Germinal center (tissue), 1 donor: ENCODE results near the gene ABCC10.
A peak's percentile ranks its signal among the peaks of the same experiment; 100 is the strongest.
"Not testable (repeated sequence)": the region's sequence is repeated elsewhere in the genome, so short reads cannot be mapped to it uniquely, and the experiment has no call there.

Source experiments
- DNase-seq: peaks from one replicate; pipeline ENCODE4 v3.0.0; 2012; ENCODE audit warnings: mixed read lengths, low spot score

The ABCC10 gene

DNA sequence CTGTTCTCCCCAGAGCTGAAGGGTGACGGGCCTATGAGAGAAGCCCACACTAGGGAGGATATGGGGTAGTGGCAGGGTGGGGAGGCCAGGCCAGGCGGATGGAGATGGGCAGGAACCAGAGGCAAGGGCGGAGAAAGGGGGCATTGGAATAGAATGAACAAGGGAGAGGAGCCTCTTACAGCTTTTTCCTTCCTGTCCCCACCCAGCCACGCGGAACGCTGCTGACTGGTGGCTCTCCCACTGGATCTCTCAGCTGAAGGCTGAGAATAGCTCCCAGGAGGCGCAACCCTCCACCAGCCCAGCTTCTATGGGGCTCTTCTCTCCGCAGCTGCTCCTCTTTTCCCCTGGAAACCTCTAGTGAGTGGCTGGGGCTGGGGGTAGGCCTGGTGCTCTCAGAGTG lies 17.2 kb downstream of the ABCC10 start:
- DNase-seq: no peak

DNA sequence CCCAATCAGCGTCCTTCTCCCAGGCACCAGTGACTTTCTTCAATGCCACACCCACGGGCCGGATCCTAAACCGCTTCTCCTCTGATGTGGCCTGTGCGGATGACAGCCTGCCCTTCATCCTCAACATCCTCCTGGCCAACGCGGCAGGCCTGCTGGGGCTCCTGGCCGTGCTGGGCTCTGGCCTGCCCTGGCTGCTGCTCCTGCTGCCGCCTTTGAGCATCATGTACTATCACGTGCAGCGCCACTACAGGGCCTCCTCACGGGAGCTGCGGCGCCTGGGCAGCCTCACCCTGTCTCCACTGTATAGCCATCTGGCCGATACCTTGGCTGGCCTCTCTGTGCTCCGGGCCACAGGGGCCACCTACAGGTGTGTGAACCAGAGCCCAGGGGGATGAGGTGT lies 18.2 kb downstream of the ABCC10 start:
- DNase-seq: no peak

DNA sequence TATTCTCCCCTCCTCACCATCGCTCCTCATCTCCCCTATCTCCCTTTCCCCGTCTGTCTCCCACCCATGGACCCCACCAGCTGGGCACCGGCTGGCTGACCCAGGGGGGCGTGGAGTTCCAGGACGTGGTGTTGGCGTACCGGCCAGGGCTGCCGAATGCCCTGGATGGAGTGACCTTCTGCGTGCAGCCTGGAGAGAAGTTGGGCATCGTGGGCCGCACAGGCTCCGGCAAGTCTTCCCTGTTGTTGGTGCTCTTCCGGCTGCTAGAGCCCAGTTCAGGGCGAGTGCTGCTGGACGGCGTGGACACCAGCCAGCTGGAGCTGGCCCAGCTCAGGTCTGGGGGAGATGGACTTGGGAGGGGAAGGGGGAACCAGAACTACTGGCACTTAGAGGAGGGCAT lies 20.3 kb downstream of the ABCC10 start:
- no peak for DNase-seq

DNA sequence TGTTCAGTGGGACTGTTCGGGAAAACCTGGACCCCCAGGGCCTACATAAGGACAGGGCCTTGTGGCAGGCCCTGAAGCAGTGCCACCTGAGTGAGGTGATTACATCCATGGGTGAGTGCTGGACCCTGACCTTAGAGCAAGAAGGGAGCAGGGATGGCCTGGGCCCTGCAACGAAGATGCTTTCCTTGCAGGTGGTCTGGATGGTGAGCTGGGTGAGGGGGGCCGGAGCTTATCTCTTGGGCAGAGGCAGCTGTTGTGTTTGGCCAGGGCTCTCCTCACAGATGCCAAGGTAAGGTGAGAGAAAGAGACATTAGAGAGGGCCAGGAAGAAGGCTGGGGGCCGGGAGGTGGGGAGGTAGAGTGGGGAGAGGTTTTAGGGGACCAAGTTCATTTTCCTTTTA lies 21.6 kb downstream of the ABCC10 start:
- DNase-seq: no peak

DNA sequence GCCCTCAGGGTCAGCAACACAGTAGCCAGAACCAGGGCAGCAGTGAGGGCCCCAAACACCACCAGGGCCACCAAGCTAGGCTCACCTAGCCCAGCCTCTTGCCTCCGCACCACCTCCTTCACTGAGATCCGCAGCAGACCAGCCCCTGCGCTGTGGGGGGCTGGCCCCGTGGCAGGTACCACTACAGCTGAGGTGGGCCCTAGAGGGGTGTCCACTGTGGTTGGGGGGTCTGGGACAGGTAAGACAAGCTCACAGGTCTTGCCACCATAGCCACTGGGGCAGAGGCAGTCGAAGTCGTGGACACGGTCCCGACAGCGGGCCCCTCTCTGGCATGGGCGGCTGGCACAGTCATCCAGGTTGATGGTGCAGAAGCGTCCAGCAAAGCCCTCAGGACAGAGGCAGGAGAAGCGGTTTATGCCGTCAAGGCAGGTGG lies 23.4 kb downstream of the ABCC10 start:
- no peak for DNase-seq

DNA sequence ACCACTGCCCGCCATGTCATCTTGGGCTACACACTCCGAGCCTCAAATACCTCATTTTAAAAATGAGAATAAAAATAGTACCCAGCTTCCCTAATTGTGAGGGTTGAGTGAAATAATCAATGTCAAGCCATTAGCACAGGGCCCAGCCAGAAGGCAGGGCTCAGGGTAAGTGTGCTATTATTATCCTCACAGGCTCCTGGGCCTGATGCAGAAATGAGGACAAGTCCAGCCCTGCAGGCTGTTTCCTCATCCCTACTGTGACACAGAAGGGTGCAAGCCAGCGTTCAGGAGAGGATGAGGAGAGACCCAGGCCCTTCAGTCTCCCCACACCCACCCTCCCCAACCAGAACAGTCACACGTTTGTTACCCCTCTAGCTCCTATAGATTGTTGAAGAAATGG lies 24.0 kb downstream of the ABCC10 start:
- no peak for DNase-seq

DNA sequence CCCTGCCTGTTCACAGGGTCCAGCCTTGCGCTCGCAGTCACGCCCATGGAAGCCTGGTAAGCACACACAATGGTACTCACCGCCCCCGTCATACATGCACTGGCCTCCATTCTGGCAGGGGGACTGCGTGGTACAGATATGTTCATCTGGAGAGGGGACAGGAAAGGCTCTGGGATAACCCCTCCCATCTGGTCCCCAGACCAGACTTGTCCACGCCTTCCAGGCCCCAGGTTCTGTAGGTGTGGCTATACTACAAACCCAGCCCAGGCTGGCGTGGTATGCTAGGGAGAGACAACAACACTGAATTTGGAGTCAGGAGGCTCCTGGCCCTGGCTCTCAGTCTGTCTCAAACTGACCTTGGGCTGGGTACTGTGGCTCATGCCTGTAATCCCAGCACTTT lies 24.6 kb downstream of the ABCC10 start:
- no peak for DNase-seq

DNA sequence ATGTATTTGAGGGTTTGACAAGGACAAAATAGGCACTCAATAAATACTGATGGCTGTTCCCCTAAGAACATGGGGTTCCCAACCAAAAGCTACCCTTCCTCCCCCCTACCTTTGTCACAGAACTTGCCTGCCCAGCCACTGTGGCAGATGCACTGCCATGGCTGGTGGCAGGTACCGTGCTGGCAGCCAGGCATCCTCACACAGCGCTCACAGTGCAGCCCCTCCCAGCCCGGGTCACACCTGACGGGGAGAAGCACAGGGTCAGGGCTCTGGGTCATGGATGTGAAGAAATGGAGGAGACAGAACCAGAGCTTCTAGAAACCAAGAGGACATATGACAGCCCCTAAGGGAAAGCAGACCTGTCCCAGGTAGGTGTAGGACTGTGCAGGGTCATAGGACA lies 25.6 kb downstream of the ABCC10 start:
- DNase-seq: no peak

DNA sequence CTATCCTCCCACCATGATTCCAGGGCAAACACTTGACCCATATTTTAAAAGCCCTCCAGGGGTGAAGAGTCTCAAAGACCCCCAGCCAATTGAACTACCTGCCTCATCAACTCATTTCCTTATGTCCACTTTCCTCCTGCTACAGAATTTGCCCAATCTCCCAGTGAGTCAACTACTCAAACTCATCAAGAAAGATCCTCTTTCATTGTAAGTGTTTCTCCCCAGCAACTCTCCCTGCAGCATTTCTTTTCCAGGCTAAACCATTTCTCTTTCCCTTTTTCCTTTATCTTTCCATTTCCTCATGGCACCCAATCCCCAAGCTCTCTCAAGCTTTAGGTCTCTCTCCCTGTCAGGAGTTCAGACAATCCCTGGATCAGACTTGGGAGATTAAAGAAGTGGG lies 26.5 kb downstream of the ABCC10 start:
- DNase-seq: no peak

DNA sequence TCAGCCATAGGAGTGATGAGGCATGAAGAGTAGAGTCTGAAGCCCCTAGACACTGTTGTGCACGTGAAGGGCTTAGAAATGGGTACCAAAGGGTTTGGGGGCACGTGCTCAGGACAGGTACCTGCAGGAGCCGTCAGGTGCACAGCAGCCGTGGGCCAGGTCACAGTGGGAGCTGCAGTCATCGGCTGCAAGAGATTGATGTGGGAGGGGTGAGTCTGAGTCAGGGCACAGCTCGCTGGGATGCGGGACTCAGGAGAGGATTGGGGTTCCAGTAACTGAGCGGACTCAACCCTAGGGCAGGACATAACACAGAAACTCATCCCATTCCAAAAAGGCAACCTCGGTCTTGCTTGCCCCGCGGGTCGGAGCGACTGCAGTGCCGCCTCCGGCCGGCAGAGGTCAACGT lies 27.0 kb downstream of the ABCC10 start:
- peak; percentile 68 for DNase-seq

DNA sequence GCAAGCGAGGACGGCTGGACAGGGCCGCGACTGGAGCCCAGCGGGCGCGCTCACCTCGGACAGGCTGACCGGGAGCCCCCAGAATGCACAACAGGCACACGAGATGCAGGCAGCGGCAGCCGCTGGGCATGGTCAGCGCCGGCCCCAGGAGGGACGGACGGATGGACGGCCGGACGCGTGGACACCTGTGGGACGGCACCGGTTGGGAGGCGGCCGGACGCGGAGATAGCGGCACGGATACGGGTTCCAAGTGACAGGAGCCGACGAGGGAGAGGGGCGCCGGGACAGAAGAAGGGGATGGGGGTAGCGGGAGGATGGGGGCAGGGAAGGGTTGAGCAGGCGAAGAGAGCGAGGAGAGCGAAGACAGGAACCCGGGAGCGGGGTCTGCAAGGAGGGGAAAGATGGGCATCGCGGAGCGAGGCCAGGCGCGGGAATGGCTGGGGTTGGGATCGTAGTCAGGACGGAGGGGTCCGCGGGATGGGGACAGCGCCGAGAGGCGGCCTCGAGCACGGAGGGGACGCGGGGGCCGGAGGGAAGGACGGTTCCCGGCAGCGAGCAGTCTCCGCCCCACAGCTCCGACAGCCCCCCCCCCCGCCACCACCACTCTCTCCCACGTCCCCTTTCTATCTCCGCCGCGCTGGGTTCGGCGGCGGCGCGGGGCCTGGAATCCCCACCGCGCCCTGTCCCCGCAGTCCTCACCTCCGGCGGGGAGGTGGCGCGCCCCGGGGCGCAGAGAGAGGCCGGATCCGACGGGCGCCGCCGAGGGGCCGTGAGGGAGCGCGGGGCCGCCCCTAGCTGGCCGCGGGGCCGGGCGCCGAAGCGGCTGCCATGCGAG lies 27.6 kb downstream of the ABCC10 start:
- DNase-seq: peak; percentile 65

DNA sequence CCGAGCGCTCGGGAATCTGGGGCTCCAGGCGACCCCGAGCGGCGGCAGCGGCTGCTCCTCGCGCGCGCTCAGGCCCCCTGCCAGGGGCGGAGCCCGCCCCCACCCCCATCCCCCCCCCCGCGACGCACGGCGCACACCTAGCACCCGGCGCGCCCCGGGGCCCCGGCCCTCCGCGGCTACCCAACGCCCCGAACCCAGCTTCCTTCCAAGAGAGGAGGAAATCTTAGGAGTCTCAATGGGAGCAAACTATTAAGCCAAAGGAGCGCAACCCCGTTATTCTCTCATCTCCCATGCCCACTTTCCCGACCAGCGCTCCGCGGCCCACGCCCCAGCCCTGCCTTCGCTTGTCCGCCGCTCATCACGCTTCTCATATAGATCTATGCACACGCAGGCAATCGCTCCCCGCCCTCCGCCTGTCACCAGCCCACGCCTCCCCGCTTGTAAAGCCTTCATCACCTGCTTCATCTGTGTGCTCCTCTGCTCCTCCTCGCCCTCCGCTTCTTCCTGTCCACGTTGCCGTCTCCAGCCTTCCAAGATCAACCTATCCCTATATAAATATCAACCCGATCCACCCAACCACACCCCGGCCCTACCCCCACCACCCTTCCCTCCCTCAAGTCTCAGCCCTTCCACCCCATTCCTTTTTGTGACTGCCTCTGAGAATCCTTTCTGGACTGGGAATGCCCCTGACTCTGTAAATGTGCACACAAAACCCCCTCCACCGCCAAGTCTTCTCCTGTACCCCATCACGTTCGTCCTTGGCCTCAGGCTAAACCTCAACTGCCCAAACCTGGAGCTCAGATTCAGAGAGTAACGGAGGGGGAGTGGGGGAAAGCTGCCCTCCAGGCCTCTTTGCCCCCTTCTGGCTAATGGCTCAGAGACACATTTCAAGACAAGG lies 28.4 kb downstream of the ABCC10 start, which contains the start of gene DLK2:
Gene DLK2, minus strand, starts transcription at position 18 of the 898 bp plus-strand sequence. CDS start 723 bp downstream, outside the sequence.
- peak; percentile 59 for DNase-seq

DNA sequence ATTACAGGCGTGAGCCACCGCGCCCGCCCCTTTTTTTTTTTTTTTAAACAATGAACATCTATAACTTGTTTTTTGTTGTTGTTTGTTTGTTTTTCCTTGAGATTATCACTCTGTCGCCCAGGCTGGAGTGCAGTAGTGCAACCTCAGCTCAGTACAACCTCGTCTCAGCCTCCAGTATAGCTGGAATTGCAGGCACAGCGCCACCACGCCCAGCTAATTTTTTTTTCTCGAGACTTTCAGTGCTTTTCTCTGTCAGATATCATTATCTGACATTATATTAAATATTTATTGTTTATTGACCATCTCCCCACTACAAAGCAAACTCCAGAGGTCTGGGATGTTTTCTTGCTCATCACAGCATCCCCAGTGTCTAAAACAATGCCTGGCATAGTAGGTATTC lies 30.3 kb downstream of the ABCC10 start:
- no peak for DNase-seq

DNA sequence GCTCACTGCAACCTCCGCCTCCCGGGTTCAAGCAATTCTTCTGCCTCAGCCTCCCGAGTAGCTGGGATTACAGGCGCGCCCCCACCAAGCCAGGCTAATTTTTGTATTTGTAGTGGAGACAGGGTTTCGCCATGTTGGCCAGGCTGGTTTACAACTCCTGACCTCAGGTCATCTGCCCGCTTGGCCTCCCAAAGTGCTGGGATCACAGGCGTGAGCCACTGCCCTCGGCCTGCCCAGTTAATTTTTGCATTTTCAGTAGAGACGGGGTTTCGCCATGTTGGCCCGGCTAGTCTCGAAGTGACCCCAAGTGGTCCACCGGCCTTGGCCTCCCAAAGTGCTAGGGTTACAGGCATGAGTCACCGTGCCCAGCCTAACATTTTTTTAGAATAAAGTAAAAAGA lies 30.8 kb downstream of the ABCC10 start:
- DNase-seq: not testable (repeated sequence)

DNA sequence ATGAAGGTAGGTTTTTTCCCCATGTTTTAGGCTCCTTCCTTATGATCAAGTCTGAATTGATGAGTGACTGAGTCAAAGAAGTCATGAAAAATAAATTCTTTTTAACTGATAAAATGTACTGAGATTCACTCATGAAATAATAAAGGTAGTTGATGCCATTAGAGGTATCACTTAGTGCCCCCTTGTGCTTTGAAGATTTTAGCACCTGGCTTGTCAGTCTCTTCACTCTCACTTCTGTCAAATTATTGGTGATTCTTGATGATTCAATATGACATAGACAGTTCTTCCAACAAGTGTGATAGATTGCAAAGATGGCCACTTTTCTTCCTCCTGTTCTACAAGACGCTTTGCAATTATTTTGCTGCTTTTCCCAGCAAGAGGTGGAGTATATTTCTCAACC lies 32.2 kb downstream of the ABCC10 start:
- no peak for DNase-seq

DNA sequence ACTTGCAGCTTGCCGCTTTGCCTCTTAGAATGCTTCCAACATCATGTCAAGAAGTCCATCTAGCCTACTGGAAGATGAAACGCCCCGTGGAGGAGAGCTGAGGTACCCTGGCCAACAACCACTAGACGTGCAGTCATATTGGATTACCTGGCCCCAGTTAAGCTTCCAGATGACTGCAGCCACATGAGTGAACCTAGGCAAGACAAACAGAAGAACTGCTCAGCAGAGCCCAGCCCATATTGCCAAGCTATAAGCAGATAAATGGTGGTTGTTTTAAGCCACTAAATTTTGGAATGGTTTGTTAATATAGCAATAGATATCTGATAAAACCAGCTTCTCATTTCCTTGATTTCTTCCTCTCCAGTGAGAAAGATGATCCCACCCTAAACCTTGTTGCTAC lies 32.7 kb downstream of the ABCC10 start:
- no peak for DNase-seq

DNA sequence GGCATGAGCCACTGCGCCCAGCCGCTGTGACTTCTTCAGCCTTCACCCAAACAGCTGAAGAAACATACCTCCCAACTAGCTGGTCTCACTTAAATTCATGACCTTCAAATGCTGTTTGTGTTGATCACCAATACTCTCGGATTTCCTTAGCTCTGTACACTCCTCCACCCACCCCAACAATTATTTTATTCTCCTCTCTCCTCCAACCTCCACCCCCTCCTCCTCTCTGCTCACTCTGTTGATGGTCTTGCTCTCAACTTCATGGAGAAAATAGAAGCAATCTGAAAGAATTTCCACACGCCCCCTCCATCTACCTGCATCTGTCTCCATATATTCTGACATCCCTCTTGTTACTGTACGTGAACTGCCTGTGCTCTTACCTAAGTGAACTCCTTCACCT lies 34.6 kb downstream of the ABCC10 start:
- no peak for DNase-seq

DNA sequence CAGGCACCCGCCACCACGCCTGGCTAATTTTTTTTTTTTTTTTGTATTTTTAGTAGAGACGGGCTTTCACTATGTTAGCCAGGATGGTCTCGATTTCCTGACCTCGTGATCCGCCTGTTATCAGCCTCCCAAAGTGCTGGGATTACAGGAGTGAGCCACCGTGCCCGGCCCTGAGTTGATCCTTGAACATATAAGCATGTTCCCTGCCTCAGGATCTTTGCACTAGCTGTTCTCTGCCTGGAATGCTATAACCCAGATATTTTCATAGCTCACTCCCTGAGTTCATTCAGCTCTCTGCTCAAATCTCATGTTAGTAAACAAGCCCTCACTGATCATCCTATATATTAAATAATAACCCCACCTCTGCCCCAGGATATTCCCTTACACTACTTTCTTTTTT lies 37.0 kb downstream of the ABCC10 start:
- no peak for DNase-seq

DNA sequence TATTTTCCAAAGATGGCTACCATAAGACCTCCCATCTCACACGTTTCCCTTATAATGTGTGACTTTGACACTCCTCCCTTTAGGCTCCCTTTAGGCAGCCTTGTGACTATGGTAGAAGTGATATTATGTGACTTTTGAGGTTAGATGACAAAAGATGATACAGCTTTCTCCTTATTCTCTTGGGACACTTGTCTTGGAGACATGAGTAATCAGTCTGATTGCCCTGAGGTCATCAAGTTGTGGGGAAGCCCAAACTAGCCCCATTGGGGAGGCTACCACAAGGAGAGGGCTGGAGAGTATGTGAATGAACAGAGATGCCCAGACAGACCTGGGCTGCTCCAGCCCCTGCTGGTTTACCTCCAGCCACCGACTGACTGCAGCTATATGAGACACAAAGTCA lies 38.6 kb downstream of the ABCC10 start:
- DNase-seq: no peak

DNA sequence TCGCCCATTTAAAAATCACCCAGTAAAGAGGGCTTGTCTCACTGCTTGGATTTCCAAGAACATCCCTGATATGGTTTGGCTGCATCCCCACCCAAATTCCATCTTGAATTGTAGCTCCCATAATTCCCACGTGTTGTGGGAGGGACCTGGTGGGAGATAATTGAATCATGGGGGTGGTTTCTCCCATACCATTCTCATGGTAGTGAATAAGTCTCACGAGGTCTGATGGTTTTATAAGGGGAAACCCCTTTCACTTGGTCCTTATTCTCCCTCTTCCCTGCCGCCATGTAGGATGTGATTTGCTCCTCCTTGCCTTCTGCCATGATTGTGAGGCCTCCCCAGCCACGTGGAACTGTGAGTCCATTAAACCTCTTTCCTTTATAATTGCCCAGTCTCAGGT lies 39.9 kb downstream of the ABCC10 start:
- not testable (repeated sequence) for DNase-seq

DNA sequence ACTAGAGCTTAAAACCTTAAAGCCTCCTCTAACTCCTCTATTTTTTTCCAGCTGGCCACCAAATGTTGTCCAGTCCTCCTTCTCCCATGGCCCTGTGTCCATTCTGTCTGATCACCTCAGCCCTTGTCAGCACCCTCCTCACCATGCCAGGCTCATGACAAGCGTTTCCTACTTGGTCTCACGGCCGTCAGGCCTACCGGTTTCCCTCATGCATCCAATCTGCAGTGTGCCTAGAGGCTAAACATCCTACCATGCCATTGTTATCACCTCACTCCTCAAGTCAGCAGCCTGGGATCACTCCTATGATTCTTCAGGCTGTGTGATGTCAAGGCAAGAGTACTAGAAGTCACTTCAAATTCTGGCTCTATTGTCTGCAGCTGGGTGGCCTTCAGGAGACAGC lies 40.4 kb downstream of the ABCC10 start:
- DNase-seq: no peak

DNA sequence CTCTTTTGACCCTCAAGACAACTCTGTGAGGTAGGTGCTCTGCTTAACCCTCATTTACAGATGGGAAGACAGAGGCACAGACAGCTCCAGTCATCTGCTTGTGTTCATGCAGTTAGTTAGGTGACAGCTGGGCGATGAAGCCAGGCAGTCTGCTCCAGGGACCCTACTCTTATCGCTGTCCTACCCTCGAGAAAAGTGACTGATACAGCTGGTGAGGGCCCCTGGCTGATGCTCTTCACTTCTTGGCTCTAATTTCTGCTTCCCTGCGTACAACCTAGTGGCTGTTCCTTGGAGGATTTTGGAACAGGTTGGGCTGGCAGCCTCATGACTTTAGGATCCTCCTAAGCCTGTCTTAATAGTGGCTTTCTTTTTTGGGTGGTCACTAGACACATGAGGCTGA lies 40.9 kb downstream of the ABCC10 start:
- DNase-seq: no peak
